Renal pelvis (tissue), 4 donors: ENCODE data around the gene CEACAM4. TPM values are rescaled to one million over a fixed set of nuclear protein-coding genes. Genes with fewer than 3 reads are reported as not detected.

Source experiments
- DNase-seq: peaks from one replicate; pipeline ENCODE4 v3.0.0-alpha.2; 2013
- polyA plus RNA-seq, 3 donors: library from polyadenylated mRNA; unstranded; fragments of 120-200 nt; gene quantifications; one replicate each; pipeline ENCODE4 v1.2.1, GENCODE V29; 2013; ENCODE audit not compliant: insufficient read length in 3 of 3

CEACAM4 gene
- polyA plus RNA-seq, 3 donors = 0.13 to 0.18 TPM; not detected in 1

GRCh38 chr19:41617941-41618730 lies 8.7 kb downstream of the CEACAM4 start:
- DNase-seq = no peak

GRCh38 chr19:41616792-41617621 lies 9.9 kb downstream of the CEACAM4 start:
- DNase-seq = peak; percentile 23

DNA sequence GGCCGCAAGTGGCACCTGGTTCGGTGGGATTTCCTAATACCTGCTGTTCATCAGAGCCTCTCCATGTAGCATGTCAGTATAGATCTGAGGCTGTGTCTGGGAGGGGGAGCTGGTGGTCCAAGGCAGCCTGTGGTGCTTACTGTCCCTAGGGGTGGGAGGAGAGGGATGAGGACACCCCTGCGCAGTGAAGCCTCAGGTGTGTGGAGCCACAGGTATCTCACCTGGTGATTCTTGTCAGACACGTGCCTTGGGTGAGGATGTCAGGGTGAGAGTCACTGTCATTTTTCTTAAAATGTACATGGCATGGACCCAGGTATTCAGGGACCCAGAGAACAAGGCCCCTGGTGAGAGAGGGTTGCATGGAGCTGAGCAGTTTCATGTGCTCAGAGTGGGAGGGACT lies 11.7 kb downstream of the CEACAM4 start:
- DNase-seq = no peak

GRCh38 chr19:41612483-41612882 lies 14.4 kb downstream of the CEACAM4 start:
- no peak for DNase-seq

DNA sequence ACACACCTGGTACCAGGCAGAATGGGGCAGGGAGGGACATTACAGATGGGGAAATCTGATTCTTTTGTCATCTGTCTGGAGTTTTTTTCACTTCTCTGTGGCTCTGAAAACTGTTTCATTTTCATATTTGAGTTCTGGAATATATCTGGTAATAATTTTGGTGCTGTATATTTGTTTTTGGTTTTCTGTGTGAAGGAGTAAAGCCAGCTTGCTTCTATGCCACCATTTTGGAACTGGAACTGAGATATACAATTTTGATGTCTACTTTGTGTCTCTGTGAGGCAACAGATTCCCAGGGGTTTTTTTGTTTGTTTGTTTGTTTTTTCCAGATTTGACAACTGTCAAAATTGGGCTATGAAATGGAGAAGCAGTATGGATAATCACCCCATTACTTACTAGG lies 16.1 kb downstream of the CEACAM4 start:
- no peak for DNase-seq

DNA sequence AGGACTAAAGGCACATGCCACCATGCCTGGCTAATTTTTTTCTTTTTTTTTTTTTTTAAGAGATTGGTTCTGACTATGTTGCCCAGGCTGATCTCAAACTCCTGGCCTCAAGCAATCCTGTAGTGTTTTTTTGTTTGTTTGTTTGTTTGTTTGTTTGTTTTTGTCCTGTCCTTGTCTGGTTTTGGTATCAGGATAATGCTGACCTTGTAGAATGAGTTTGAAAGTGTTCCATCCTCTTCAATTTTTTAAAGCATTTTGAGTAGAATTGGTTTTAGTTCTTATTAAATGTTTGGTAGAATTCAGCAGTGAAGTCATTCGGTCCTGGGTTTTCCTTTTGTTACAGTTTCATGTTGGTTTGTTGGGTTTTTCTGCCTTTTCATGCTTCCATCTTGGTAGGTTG lies 19.2 kb downstream of the CEACAM4 start:
- no peak for DNase-seq

DNA sequence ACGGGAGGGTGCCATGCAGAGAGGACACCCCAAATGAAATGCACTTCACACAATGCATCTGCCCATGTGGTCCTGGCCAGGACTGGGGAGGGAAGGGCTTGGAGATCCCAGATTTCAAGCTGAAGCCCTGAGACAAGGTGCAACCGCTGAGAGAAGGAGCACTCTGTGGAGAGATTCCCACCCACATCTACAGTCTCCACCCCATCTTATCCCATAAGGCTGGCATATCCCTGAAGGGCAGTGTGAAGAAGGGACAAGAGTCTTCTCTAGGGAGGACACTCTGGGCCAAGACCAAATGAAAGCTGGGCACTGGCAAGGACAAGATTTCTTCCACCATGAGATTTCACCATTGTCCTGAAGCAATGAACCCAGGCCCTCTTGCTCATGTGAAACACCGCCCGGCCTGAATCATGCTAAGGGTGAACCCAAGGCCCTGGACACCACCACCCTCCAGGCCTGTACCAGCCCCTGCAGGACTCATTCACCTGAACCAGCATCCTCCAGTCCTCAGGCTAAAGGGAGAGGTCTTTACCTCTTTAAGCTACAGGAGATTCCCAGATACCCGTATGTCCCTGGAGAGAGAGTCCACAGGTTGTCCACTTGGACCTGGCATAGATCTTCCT lies 20.5 kb downstream of the CEACAM4 start:
- DNase-seq = no peak

DNA sequence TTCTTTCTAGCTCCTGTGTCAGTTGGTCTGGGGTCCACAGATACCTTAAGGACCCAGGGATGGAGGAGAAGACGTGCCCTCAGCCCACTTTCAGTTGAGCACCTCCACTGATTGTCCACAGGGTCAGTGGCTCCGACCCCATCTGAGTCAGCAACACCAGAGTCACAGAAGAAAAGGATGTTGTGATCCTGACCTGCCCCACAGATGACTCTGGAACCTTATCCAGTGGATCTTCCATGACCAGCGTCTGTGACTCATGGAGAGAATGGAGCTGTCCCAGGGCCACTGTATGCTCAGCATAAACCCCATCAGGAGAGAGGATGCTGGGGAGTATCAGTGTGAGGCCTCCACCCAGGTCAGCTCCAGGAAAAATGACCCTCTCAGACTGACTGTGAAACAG lies 22.0 kb downstream of the CEACAM4 start:
- DNase-seq = no peak

GRCh38 chr19:41601771-41602170 lies 25.1 kb downstream of the CEACAM4 start:
- no peak for DNase-seq

DNA sequence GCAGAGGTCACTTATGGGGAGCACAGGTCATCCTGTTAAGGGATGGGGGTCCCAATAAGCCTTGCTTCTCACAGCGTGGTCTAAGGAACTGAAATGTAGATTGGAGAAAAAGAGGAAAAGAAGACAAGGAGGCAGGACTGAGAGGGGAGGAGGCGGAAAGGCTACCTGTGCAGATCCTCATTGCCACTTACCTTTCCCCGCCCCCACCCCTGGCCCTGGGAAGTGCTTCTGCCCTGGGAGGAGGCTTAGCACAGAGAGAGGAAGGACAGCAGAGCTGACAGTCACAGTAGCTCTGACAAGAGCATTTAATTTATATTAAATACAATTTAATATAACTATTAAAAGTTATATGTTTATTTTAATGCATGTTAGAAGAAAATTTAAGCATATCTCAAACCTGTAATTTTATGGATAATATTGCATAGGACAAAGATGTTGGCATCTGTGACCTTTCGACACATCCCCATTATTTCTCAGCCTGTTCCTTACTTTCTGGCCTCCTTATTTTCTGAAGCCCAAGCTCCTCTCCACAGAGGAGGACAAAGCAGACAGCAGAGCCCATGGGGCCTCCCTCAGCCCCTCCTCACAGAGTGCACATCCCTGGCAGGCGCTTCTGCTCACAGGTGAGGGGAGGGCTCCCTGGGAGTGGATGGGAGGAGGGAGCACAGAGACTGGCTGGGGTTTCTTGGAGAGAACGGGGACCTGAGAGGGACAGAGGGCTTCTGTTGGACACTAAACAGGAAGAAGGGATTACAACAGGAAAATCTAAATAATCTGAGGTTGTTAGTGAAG lies 27.5 kb downstream of the CEACAM4 start:
- DNase-seq = no peak

- DNase-seq = peak; percentile 22
These were observed 29.3 kb downstream of the CEACAM4 start for GRCh38 chr19:41597600-41598041.

GRCh38 chr19:41595890-41596280 lies 31.0 kb downstream of the CEACAM4 start:
- no peak for DNase-seq

DNA sequence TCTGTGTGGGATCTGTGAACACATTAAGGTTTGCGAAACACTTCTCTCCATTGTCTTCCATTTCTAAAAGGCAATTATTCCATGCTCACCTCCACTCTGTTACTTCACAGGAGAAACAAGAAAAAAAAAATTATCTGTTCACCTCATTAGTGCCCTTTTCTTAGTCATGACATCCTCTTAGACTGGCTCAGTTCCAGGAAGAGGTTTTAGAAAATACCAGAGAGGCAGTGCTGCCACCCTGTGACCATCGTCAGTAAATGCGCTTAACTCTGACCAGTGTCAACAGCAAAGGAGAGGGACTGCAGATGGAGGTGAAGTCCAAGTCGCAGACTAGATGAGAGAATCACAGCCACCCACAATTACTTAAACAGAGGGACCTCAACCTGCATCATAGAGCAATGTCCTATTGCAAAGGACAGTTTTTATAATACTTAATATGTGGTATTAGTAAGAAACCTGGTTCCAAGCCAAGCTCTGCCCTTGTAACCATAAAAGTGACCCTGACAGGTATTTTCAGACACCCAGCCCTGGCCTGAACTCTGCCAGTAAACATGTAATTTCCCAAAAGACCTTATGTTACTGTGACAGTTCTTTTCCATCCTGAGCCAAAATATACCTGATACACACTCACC lies 31.5 kb downstream of the CEACAM4 start:
- DNase-seq = no peak

- DNase-seq = no peak
These were observed 34.8 kb downstream of the CEACAM4 start for GRCh38 chr19:41591951-41592562.

GRCh38 chr19:41590936-41591335 lies 35.9 kb downstream of the CEACAM4 start:
- DNase-seq = no peak

- no peak for DNase-seq
These were observed 37.5 kb downstream of the CEACAM4 start for GRCh38 chr19:41589371-41589770.

GRCh38 chr19:41588497-41589209 lies 38.2 kb downstream of the CEACAM4 start:
- peak; percentile 52 for DNase-seq

DNA sequence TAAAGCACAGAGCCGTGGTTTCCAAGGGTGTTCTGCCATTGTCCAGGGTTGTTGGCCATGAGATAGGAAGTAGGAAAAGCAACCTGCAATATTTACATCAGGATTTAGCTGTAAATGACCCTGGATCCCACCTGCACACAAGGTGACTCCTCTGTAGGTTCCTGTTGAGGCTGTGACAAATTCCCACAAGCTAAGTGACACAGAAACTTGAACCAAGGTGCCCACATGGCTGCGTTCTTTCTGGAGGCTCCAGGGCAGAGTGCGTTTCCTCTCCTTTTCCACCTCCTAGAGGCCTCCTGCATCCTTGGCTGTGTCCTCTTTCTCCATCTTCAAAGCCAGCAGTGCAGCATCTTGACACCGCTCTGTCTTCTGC lies 39.0 kb downstream of the CEACAM4 start:
- no peak for DNase-seq

DNA sequence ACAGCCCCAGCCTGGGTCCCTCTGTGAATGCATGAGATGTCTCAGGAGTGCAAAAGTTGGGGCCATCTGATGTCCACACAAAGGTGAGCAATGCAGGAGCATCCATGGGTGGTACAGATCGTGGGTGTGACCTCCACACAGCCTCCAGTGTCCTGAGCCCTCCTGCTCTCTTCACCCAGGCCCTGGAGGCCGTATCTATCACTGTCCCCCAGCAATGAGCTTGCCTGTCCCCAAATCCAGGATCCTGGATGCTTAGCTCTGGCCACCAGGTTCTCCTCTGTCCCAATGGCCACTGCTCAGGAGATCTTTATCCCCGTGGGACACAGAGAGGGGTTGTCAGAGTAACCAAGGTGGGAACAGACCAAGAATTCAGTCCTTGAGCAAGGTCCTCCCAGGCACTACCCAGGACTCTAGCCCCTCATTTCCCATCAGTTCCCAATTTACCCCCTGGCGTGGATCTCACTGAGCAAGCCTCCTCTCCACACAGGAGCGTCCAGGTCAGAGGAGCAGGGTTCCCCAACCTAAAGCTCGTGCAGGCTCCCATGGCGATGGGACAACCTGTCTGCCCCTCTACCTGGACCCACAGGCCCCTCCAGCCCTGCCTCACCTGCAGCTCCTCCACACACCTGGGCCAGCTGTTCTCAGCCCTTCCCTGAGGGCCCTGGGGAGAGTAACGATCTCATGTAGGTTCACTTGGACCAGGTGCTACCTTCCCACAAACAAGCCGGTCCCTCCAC lies 39.6 kb downstream of the CEACAM4 start:
- DNase-seq = no peak

DNA sequence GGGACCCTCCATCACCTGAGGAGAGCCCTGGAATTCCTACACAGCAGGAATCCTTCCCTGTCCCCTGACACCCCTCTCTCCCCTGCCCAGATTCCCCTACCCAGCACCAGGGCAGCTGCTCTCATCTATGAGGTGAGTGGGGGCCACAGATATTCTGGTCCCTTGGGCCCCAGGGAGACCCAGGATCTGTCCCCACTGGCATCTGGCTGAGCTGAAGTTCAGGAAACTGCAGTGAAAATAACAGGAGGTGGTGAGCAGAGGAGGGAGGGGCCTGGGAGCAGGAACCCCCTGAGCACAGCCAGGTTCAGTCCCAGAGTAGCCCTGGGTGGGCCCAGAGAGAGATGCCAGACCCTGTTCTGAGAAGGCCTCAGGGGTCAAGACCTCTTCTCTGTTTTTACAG lies 40.8 kb downstream of the CEACAM4 start:
- no peak for DNase-seq
